ENCODE measurements around the gene SPAG17.

The SPAG17 gene

GRCh38 chr1:118023199-118023598, 161.8 kb downstream of the SPAG17 start:
- Histone ChIP-seq H3K36me3 (ENCODE audit: control insufficient read depth in 2 of 2, insufficient read depth in 1 of 2, low read length in 2 of 2) (no peaks in the 10 kb centered on the region), H3K27ac (ENCODE audit: extremely low read depth, low read depth, low read length) (no peak overlapping the region), H3K9me3 (ENCODE audit: control insufficient read depth, insufficient read depth, low read depth, low read length) (no peaks in the 10 kb centered on the region), H3K4me3 (ENCODE audit: low read depth, low read length) (no peak overlapping the region), H3K4me1 (ENCODE audit: control insufficient read depth, insufficient read depth, low read length) (no peaks in the 10 kb centered on the region)
- CTCF ChIA-PET: no interaction called here
- TF ChIP-seq ZNF423 (tag by site-specific recombination; IDR thresholded peaks at IDR 0.05): no peak
- no peak for TF ChIP-seq TSHZ1 (tag by site-specific recombination; IDR thresholded peaks at IDR 0.05; ENCODE audit: borderline replicate concordance)
- POLR2A ChIA-PET: no interaction called here

- ChIA-PET POLR2A (no interaction called here), CTCF (interaction anchor here (0.6 to 0.7 kb wide), 2 partner anchors 131 to 412 kb away, joined by 3 to 4 read pairs; no protein-coding TSS in a partner anchor)
- TF ChIP-seq MZF1 (tag by site-specific recombination; IDR thresholded peaks at IDR 0.05; ENCODE audit: borderline replicate concordance): no peak
- TF ChIP-seq ZNF768 (tag by site-specific recombination; IDR thresholded peaks at IDR 0.05): no peak
- TF ChIP-seq HOXD13 (CRISPR knock-in tag; IDR thresholded peaks at IDR 0.05; ENCODE audit: borderline replicate concordance): no peak
- no peak overlapping the region for H3K27ac ChIP-seq (ENCODE audit: extremely low read depth, low read depth, low read length)
- no peak overlapping the region for H3K4me3 ChIP-seq (ENCODE audit: low read depth, low read length)
- H3K9me3 ChIP-seq (ENCODE audit: control insufficient read depth, insufficient read depth, low read depth, low read length): no peaks in the 10 kb centered on the region
- no peaks in the 10 kb centered on the region for H3K4me1 ChIP-seq (ENCODE audit: control insufficient read depth, insufficient read depth, low read length)
- H3K36me3 ChIP-seq (ENCODE audit: control insufficient read depth in 2 of 2, insufficient read depth in 1 of 2, low read length in 2 of 2): no peaks in the 10 kb centered on the region
Observed at GRCh38 chr1:118021668-118022067, 163.4 kb downstream of the SPAG17 start.

DNA sequence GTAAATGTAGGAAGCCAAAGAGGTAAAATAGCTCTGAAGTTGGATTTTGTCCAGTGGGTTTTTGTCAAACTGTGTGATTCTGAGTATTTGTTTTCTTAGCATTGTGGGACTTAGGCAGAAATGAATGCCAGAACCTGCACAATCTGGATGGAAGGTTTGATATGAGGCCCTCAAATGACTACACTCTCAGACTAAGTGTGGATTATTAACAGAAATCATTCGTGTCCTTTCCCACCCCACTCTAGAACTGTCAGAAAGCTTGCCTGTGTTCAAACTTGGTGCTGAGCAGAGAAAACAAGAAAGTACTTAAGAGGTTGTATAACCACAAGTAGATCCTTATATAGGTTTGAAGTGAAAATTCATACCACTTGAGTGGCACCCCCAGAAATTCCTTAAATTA, 167.0 kb downstream of the SPAG17 start:
- Histone ChIP-seq H3K36me3 (ENCODE audit: control insufficient read depth in 2 of 2, insufficient read depth in 1 of 2, low read length in 2 of 2) (no peaks in the 10 kb centered on the region), H3K27ac (ENCODE audit: extremely low read depth, low read depth, low read length) (no peak overlapping the region), H3K4me3 (ENCODE audit: low read depth, low read length) (no peak overlapping the region), H3K4me1 (ENCODE audit: control insufficient read depth, insufficient read depth, low read length) (no peaks in the 10 kb centered on the region), H3K9me3 (ENCODE audit: control insufficient read depth, insufficient read depth, low read depth, low read length) (no peaks in the 10 kb centered on the region)
- TF ChIP-seq ZNF311 (tag by site-specific recombination; IDR thresholded peaks at IDR 0.05; ENCODE audit: borderline replicate concordance): no peak
- no peak for TF ChIP-seq ZNF391 (tag by site-specific recombination; IDR thresholded peaks at IDR 0.05; ENCODE audit: borderline replicate concordance, low read depth)
- no peak for TF ChIP-seq ZNF16 (tag by site-specific recombination; IDR thresholded peaks at IDR 0.05; ENCODE audit: low read depth)
- no peak for TF ChIP-seq ZNF791 (tag by site-specific recombination; IDR thresholded peaks at IDR 0.05)
- no peak for TF ChIP-seq ZNF155 (tag by site-specific recombination; IDR thresholded peaks at IDR 0.05)
- no peak for TF ChIP-seq ZNF473 (tag by site-specific recombination; IDR thresholded peaks at IDR 0.05)
- TF ChIP-seq SP3 (tag by site-specific recombination; IDR thresholded peaks at IDR 0.05): no peak
- no peak for TF ChIP-seq ZNF660 (tag by site-specific recombination; IDR thresholded peaks at IDR 0.05)
- no peak for TF ChIP-seq ZNF114 (tag by site-specific recombination; IDR thresholded peaks at IDR 0.05)
- TF ChIP-seq ZNF830 (tag by site-specific recombination; IDR thresholded peaks at IDR 0.05; ENCODE audit: low read depth): no peak
- TF ChIP-seq ZNF221 (tag by site-specific recombination; IDR thresholded peaks at IDR 0.05; ENCODE audit: borderline replicate concordance): no peak
- TF ChIP-seq, protein P1, sequence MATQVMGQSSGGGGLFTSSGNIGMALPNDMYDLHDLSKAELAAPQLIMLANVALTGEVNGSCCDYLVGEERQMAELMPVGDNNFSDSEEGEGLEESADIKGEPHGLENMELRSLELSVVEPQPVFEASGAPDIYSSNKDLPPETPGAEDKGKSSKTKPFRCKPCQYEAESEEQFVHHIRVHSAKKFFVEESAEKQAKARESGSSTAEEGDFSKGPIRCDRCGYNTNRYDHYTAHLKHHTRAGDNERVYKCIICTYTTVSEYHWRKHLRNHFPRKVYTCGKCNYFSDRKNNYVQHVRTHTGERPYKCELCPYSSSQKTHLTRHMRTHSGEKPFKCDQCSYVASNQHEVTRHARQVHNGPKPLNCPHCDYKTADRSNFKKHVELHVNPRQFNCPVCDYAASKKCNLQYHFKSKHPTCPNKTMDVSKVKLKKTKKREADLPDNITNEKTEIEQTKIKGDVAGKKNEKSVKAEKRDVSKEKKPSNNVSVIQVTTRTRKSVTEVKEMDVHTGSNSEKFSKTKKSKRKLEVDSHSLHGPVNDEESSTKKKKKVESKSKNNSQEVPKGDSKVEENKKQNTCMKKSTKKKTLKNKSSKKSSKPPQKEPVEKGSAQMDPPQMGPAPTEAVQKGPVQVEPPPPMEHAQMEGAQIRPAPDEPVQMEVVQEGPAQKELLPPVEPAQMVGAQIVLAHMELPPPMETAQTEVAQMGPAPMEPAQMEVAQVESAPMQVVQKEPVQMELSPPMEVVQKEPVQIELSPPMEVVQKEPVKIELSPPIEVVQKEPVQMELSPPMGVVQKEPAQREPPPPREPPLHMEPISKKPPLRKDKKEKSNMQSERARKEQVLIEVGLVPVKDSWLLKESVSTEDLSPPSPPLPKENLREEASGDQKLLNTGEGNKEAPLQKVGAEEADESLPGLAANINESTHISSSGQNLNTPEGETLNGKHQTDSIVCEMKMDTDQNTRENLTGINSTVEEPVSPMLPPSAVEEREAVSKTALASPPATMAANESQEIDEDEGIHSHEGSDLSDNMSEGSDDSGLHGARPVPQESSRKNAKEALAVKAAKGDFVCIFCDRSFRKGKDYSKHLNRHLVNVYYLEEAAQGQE (tag by site-specific recombination; IDR thresholded peaks at IDR 0.05): no peak
- ChIA-PET POLR2A (no interaction called here), CTCF (no interaction called here)
